HUDEP-2 (cell line): ENCODE measurements around the gene ADI1.

ENCODE experiments used
- DNase-seq, 76 experiments: peaks; one replicate each; lab custom pipeline; 2025; ENCODE audit not compliant: unreplicated experiment in 76 of 76; lab: John Stamatoyannopoulos, UW

The ADI1 gene

GRCh38 chr2:3481736-3482362 lies 37.5 kb downstream of the ADI1 start:
- no peak for DNase-seq

DNA sequence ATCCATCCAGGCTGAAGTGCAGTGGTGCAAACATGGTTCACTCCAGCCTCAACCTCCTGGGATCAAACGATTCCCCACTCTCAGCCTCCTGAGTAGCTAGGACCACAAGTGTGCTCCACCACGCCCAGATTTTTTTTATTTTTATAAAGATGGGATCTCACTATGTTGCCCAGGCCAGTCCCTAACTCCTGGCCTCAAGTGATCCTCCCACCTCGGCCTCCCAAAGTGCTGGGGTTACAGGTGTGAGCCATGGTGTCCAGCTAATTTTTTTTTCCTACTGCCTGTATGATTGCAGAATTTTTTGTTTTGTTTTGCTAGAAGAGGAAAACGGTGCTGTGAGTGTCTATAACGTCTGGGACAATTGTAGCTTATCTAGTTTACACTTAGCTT lies 38.3 kb downstream of the ADI1 start:
- DNase-seq = no peak

- DNase-seq = no peak
Measured at GRCh38 chr2:3480352-3481010, 38.9 kb downstream of the ADI1 start.

- DNase-seq = no peak
Measured at GRCh38 chr2:3479430-3480320, 39.7 kb downstream of the ADI1 start.

DNA sequence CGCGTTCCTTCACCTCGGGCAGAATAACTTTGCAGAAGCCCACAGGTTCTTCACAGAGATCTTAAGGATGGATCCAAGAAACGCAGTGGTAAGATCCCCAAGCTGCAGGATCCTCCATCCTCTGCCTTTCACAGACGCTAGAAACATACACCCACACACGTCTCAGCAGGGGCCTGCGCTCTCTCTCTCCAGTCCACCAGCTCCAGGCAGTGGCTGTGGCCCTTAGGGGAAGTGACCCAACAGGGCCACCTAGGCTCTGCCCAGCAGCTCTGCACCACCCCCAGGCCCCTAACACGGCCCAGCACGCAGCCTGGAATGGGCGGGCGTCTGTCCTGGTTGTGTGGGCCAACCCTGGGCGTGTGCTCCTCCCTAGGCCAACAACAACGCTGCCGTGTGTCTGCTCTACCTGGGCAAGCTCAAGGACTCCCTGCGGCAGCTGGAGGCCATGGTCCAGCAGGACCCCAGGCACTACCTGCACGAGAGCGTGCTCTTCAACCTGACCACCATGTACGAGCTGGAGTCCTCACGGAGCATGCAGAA lies 40.4 kb downstream of the ADI1 start:
- DNase-seq = no peak

DNA sequence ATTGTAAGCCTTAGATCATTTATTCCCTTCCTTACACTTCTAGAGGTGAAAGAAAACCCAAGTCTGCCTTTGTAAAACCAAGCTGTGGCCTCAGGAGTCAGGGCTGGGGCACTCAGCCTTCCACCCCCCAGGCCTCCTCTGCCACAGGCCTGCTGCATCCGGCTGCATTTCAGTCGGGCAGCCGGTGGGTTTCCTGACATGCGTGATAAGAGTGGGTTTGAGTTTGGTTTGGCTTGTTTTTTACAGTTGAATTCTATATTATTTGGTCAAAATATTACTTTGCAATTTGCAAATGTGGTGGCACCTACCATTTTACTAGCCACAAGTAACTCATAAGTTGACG lies 42.4 kb downstream of the ADI1 start:
- DNase-seq = no peak

GRCh38 chr2:3476321-3476984 lies 42.9 kb downstream of the ADI1 start:
- no peak for DNase-seq

DNA sequence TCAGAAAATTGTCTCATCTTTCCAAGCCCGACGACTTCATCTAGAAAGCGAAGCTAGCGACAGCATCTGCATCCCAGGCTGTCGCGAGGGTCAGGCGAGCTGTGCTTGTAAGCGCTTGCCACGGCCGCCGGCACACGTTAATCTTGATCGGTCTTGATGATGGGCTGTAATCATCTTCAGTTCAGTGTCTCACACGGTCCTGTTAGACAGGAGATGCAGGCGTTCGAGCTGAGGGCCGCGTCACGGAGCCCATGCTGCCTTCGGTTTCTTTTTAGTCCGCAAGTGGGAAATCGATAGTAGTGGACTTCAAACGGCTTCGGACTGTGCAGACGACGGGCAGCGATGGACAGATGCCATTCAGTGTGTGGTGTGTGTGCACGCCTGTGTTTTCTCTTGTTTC lies 43.6 kb downstream of the ADI1 start:
- DNase-seq = no peak

DNA sequence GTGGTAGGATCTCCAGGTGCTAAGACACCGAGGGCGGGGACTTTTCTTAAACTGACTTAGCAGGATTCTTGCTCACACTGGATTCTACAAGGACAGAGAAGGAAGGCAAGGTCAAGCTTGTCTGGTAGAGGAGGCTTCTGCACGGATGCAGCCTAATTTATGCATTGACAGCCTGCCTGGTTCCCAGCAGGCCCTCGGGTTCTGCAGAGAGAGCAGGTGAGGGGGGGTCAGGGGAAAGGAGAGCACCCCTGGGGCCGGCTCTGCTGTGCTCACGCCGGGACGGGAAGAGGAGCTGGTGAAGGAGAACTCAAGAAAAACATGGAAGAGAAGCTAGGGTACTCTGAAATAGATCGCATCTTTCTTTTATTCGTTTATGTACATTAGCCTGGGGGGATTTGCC lies 46.4 kb downstream of the ADI1 start:
- no peak for DNase-seq

GRCh38 chr2:3472296-3472695 lies 47.0 kb downstream of the ADI1 start:
- no peak for DNase-seq

DNA sequence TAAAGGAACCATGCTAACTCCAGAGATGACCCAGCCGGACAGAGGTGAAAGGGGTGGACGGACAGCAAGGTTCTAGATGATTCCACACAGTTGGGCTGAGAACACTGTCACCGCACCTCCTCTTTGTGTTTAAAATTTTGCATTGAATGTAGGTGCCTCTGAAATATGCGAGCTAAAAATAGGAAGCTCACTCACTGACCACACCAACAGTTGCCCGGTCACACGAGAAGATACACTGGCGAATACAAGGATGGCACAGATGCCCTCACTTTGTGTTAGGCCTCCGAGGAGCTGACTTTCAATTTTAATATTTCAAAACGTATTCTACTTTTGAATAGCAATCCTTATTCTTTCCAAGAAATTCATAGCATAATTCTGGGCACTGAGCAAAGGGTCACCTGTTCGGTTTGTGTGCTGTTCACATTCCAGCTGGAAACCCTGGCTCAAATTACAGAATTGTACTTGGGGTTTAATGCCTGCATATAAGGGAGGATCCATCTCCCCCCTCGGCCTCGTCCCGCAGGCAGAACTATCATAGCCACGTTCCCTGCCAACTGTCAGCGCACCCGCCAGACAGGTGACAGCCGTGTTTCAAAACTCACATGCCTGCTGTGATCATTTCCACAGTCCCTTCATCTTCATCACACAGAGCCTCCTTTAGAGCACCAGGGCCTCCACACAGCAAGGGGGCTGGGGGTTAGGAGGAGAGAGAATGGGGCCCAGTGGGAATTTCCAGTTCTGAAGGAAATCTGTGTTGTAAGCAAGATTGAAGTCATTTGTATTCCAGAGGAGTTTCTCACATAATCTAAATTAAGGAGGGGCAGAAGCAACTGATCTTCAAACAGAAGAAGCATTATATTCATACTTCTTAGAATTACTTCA lies 48.2 kb downstream of the ADI1 start:
- no peak for DNase-seq

GRCh38 chr2:3470166-3470651 lies 49.1 kb downstream of the ADI1 start:
- no peak for DNase-seq

GRCh38 chr2:3469486-3469885 lies 49.8 kb downstream of the ADI1 start:
- DNase-seq = no peak

GRCh38 chr2:3468296-3468988 lies 50.9 kb downstream of the ADI1 start:
- DNase-seq = no peak

- DNase-seq = no peak
Measured at GRCh38 chr2:3467654-3468053, 51.7 kb downstream of the ADI1 start.

DNA sequence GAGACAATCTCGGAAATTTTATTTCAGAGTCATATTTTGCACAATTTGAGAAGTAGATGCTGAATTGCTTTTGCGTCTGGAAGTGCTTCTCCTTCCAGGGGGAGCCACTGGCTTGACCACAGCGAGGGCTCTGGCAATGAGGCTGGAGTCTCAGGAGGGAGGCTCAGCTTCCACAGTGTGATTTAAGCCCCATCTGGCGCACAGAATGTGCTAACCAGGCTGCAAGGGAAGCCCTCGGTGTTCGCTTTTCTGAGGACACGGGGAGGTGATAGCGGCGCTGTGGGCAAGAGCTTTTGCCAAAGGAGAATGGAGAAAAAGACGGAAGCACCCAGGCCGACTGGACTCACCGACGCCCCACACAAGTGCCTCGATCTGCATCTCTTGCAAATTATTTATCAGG lies 52.4 kb downstream of the ADI1 start:
- no peak for DNase-seq

- no peak for DNase-seq
Measured at GRCh38 chr2:3466482-3466863, 52.9 kb downstream of the ADI1 start.

DNA sequence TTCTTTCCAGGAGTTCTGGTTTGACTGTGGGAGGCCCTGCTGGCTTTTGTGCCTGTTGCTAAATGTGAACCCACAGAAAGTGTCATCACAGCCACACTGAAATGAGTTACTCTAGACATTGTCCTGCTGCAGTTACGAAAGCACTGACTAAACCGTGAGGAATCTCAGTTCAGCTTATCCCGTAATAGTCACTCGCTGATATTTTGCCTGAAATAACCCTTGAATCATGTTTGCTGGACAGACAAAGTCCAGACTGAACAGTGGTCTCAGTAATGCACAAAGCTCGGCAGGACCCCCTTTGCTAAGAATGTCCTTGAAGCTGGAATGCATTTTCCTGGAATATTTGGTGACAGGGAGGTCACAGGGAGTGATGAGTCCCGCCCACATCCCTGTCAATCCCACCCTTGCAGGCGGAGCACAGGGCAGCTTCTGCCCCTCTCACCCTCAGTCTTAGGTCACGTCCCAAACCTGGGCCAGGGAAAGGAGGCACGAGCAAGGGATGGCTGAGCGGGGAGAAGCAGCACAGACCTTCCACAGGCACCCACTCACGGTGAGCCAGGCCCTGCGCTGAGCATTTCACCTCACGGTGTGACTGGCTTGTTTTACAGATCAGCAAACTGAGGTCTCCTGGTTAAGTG lies 53.4 kb downstream of the ADI1 start:
- DNase-seq = no peak

DNA sequence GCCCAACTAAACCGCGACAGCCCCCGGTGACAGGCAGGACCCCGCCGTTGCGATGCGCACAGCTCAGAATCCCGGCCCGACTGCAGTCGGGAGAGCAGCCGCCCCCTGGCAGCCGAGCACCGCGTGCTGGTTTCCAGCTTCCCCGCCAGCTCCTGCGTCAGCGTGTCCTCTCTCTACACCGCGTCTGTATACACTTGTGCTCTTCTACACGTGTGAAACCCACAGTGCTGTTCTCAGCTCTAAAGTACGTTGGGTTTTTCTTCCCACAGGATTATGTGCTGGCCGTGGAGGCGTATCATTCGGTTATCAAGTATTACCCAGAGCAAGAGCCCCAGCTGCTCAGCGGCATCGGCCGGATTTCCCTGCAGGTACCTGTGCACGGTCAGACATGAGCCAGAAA lies 54.0 kb downstream of the ADI1 start:
- DNase-seq = no peak
